ENCODE measurements around the gene IBSP. TPM values are rescaled to one million over a fixed set of nuclear protein-coding genes. Genes with fewer than 3 reads are reported as not detected.

Gene IBSP
- not detected for polyA plus RNA-seq (ENCODE audit: insufficient read length)

- DNase-seq (ENCODE audit: low read depth): no peak
These were observed at the start of gene IBSP for GRCh38 chr4:87799301-87800113. Gene IBSP (plus strand): TSS chr4:87799554. CDS start chr4:87802362, 2,808 bp downstream.

GRCh38 chr4:87749883-87750282 is 49.5 kb upstream of the IBSP start:
- DNase-seq (ENCODE audit: low read depth): no peak

GRCh38 chr4:87758270-87758669 is 41.1 kb upstream of the IBSP start:
- no peak for DNase-seq (ENCODE audit: low read depth)

- no peak for DNase-seq (ENCODE audit: low read depth)
These were observed 37.0 kb upstream of the IBSP start for GRCh38 chr4:87762311-87762710.

- no peak for DNase-seq (ENCODE audit: low read depth)
These were observed 17.8 kb upstream of the IBSP start for GRCh38 chr4:87781569-87781968.

- DNase-seq (ENCODE audit: low read depth): no peak
These were observed 15.6 kb upstream of the IBSP start for GRCh38 chr4:87783781-87784180.

- no peak for DNase-seq (ENCODE audit: low read depth)
These were observed 13.4 kb upstream of the IBSP start for GRCh38 chr4:87785731-87786509.

- no peak for DNase-seq (ENCODE audit: low read depth)
These were observed 3.5 kb downstream of the IBSP start for GRCh38 chr4:87802858-87803257.

- DNase-seq (ENCODE audit: low read depth): no peak
These were observed 4.1 kb downstream of the IBSP start for GRCh38 chr4:87803421-87803820.

GRCh38 chr4:87804871-87805270 is 5.5 kb downstream of the IBSP start:
- no peak for DNase-seq (ENCODE audit: low read depth)

- DNase-seq (ENCODE audit: low read depth): no peak
These were observed 6.6 kb downstream of the IBSP start for GRCh38 chr4:87805971-87806370.

- no peak for DNase-seq (ENCODE audit: low read depth)
These were observed 7.2 kb downstream of the IBSP start for GRCh38 chr4:87806520-87806919.

GRCh38 chr4:87807402-87807801 is 8.0 kb downstream of the IBSP start:
- no peak for DNase-seq (ENCODE audit: low read depth)

GRCh38 chr4:87811977-87812376 is 12.6 kb downstream of the IBSP start:
- no peak for DNase-seq (ENCODE audit: low read depth)

- no peak for DNase-seq (ENCODE audit: low read depth)
These were observed 20.0 kb downstream of the IBSP start for GRCh38 chr4:87819281-87819919.

- no peak for DNase-seq (ENCODE audit: low read depth)
These were observed 23.8 kb downstream of the IBSP start for GRCh38 chr4:87823200-87823599.

GRCh38 chr4:87823724-87824123 is 24.4 kb downstream of the IBSP start:
- no peak for DNase-seq (ENCODE audit: low read depth)

GRCh38 chr4:87824352-87824751 is 25.0 kb downstream of the IBSP start:
- no peak for DNase-seq (ENCODE audit: low read depth)

GRCh38 chr4:87832669-87833068 is 33.3 kb downstream of the IBSP start, which contains the start of gene MEPE:
Gene MEPE (plus strand): TSS chr4:87832969. CDS start chr4:87834715, 1,746 bp downstream.
- no peak for DNase-seq (ENCODE audit: low read depth)

GRCh38 chr4:87834401-87834800 is 35.0 kb downstream of the IBSP start:
- DNase-seq (ENCODE audit: low read depth): no peak

GRCh38 chr4:87835197-87835596 is 35.8 kb downstream of the IBSP start:
- no peak for DNase-seq (ENCODE audit: low read depth)

GRCh38 chr4:87835743-87836142 is 36.4 kb downstream of the IBSP start:
- no peak for DNase-seq (ENCODE audit: low read depth)

All from forelimb muscle (tissue), 1 donor.